ENCODE results near the gene FOLH1.

- TF ChIP-seq CTCF (conservative IDR thresholded peaks at IDR 0.05) (no peak), EZH2 (IDR thresholded peaks at IDR 0.05; ENCODE audit: low read depth) (no peak)
These were observed 12.7 kb upstream of the FOLH1 start for GRCh38 chr11:49221112-49221511.
